SK-N-MC (cell line): ENCODE data around the gene GFOD1.

ENCODE experiments used
- EZH2 ChIP-seq: fragments of 200-600 bp; sonication (generic); IDR thresholded peaks from one replicate; pipeline ENCODE4 v1.6.1; 2017; ENCODE audit warnings: antibody characterized with exemption
- FOXP2 ChIP-seq: optimal IDR thresholded peaks from 2 replicates; pipeline ENCODE3; 2011; ENCODE audit warnings: mild to moderate bottlenecking, moderate library complexity; ENCODE audit not compliant: insufficient read depth; ENCODE audit errors: extremely low read length, control extremely low read depth
- POLR2AphosphoS5 ChIP-seq: IDR thresholded peaks from 2 replicates; pipeline ENCODE4 v1.6.1; 2012; ENCODE audit warnings: mild to moderate bottlenecking, low read depth, low read length, borderline replicate concordance

- TF ChIP-seq POLR2AphosphoS5 (no peak), EZH2 (no peak), FOXP2 (no peak)
Observed at GRCh38 chr6:13433709-13434121, 53.7 kb downstream of the GFOD1 start.
